Measurements from ENCODE around the gene HABP4.

- TF ChIP-seq POLR2A (IDR thresholded peaks at IDR 0.05): no peak
- no peak for TF ChIP-seq CTCF (IDR thresholded peaks at IDR 0.05)
- TF ChIP-seq POLR2AphosphoS5 (IDR thresholded peaks at IDR 0.05): no peak
- no peak for TF ChIP-seq EP300 (IDR thresholded peaks at IDR 0.05)
These were observed 41.3 kb upstream of the HABP4 start for GRCh38 chr9:96408409-96409280.

All from gastroesophageal sphincter (tissue), 3 donors.